Coronary artery (tissue), 2 donors: ENCODE data around the gene MTIF3.

Experiments used
- DNase-seq: peaks from one replicate; pipeline ENCODE4 v3.0.0-alpha.2; 2017; ENCODE audit warnings: low spot score
- H3K27ac ChIP-seq, 2 donors: fragments of 200-600 bp; sonication (generic); one replicate each; pipeline ENCODE4 v1.5.1; 2016 to 2019
- H3K4me3 ChIP-seq: fragments of 200-600 bp; sonication (generic); 2 replicates; pipeline ENCODE4 v1.5.1; 2016; ENCODE audit warnings: mild to moderate bottlenecking, moderate library complexity
- TF ChIP-seq, protein P1 (sequence below): fragments of 200-600 bp; sonication (generic); IDR thresholded peaks from one replicate; pipeline ENCODE4 v1.5.1; 2019; ENCODE audit warnings: antibody characterized with exemption

The MTIF3 gene

DNA sequence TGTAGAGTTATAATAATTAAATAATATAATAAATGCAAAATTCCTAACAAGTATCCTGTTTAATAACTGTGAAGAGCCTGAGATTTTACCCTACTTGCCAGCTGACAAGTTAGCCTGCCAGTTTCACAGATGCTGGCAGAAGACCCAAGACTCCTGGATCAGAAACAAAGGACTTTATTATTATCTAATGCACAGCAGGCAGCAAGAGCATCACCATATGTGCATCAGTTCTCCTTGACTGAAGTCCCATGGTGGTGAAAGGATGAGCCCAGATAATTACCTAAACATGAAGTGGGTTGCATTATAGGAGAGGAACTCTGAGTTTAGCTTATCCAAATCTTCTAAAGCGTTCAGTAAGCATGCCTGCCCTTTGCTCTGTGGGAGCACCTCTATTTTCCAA, 39.1 kb upstream of the MTIF3 start:
- no peak for DNase-seq
- no peak overlapping the region for H3K4me3 ChIP-seq
- no peak overlapping the region for H3K27ac ChIP-seq
- TF ChIP-seq, protein P1, sequence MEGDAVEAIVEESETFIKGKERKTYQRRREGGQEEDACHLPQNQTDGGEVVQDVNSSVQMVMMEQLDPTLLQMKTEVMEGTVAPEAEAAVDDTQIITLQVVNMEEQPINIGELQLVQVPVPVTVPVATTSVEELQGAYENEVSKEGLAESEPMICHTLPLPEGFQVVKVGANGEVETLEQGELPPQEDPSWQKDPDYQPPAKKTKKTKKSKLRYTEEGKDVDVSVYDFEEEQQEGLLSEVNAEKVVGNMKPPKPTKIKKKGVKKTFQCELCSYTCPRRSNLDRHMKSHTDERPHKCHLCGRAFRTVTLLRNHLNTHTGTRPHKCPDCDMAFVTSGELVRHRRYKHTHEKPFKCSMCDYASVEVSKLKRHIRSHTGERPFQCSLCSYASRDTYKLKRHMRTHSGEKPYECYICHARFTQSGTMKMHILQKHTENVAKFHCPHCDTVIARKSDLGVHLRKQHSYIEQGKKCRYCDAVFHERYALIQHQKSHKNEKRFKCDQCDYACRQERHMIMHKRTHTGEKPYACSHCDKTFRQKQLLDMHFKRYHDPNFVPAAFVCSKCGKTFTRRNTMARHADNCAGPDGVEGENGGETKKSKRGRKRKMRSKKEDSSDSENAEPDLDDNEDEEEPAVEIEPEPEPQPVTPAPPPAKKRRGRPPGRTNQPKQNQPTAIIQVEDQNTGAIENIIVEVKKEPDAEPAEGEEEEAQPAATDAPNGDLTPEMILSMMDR, result no peak

DNA sequence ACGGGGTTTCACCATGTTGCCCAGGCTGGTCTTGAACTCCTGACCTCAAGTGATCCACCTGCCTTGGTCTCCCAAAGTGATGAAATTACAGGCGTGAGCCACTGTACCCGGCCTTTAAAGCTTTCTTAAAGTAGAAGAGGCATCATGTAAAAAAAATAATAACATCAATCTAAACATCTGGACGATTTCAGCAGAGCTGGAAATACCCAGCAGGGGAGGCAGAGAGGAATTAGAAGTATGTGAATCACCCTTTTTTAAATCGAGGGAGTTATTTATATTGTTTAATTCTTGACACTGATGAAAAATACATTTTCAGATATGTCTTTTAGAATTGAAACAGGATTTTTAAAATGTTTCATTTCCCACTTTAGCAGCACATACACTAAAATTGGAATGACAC, 37.4 kb upstream of the MTIF3 start:
- TF ChIP-seq, protein P1, result no peak
- DNase-seq, result no peak

DNA sequence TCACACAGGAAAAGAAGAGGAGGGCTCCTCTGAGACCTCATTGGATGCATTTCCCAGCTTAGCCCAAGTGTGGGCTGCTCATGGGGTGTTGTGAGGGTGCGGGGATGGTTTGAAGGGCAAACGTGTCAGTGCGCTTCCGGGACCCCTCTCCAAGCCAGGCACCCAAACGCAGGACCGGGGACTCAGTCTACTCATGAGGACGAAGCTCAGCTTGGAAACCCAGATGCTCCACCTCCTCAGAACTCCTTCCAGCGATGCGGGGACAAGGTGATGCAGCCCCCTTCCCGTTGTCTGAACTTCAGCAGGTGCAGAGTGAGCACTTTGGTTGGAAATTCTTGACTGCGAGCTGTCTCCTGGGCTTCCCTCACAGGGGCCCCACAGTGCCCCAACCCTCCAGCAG, 33.1 kb upstream of the MTIF3 start:
- H3K27ac ChIP-seq, result no peak overlapping the region
- DNase-seq, result no peak
- TF ChIP-seq, protein P1, result no peak
- H3K4me3 ChIP-seq, result no peak overlapping the region

More for the DNA sequence above, 37.4 kb upstream of the MTIF3 start:
- no peak overlapping the region for H3K27ac ChIP-seq
- H3K4me3 ChIP-seq, result no peak overlapping the region

DNA sequence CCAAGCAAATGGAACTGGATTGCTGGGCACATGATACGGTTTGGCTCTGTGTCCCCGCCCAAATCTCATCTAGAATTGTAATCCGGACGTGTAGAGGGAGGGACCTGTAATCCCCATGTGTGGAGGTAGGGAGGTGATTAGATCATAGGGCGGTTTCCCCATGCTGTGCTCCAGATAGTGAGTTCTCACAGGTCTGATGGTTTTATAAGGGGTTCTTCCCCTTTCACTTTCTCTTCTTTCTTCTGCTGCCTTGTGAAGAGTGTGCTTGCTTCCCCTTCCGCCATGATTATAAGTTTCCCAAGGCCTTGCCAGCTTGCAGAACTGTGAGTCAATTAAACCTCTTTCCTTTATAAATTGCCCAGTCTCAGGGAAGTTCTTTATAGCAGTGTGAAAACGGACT, 32.6 kb upstream of the MTIF3 start:
- TF ChIP-seq, protein P1, result no peak
- DNase-seq, result no peak
- H3K27ac ChIP-seq, result peak overlapping the region in 1 of 2 donors; percentile 54
- peak overlapping the region; percentile 17 for H3K4me3 ChIP-seq

DNA sequence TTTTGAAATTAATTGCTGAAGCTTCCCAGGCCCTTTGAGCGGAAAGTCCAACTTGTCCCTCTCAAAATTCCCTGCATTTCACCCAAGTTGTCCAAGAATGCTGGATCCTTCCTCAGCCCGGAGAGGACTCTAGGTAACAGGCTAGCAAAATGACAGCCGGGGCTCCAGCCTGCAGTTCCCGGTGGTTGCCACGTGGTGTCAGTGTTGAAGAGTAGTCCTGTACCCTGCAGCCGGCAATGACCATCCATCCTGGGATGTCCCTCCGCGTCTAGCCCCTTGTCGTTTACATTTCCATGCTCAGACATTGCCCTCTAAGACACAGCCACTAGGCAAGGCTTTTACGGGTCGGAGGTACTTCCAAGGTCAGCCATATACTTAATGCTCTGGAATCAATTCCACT, 31.4 kb upstream of the MTIF3 start:
- DNase-seq, result peak; percentile 64

DNA sequence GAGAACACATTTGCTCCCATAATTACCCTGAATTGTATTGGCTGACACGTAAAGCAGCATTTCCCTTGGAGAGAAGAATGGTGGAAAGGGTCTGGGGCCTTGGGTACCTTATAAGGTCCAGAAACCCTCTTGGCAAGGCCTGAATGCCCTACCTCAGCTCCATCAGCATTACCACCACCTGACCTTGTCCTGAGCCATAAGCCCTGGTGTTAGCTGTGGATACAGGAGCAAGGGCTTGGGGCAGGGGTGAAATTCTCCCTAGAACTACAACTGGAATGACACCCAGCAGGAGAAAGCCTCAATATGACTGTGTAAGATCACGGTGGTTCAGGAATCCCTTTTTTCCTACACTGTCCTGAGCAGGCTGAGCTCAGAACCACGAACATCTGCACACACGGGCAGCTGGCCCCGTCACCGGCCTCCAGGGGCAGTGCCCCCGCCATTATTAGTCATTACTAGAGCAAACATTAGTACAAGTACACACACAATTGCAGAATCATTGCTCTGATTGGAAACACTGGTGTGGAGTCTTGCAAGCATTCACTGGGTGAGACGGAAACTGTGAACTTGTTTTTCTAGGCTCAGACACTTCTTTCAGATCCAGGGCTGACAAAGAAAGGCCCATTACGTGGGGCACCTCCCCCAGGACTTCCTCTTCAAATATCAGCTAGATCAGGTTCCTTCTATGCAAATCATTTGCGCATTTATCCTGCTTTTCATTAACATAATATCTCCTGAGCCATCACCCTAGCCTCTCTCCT, 26.8 kb upstream of the MTIF3 start:
- TF ChIP-seq, protein P1, result no peak
- peak; percentile 38 for DNase-seq
- Histone ChIP-seq H3K27ac (no peak overlapping the region), H3K4me3 (no peak overlapping the region)

More for the DNA sequence above, 31.4 kb upstream of the MTIF3 start:
- H3K4me3 ChIP-seq, result no peak overlapping the region
- TF ChIP-seq, protein P1, result no peak
- H3K27ac ChIP-seq, result no peak overlapping the region

DNA sequence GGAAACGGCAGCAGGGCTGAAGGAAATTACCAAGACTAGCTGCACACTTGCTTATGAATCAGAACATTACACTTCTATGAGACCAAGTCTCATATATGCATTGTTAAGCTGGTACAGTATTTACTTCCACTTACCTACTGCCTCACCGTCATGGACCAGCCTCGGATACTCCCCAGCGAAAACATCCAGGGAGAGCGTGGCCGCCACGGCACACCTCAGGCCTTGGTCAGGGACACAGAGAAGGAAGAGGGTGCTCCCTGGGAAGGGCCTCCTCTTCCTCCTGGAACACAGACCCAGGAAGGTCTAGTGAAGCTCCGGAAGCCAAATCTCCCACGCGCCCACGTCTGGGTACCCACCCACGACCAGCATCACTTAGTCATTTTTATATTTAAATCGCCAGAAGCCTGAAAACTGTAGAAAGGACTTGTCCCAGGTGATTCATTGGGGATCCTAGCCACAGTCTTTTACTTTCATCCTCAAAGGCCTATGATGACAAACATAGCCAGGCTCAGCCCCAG, 24.4 kb upstream of the MTIF3 start:
- DNase-seq, result peak; percentile 50
- H3K4me3 ChIP-seq, result no peak overlapping the region
- H3K27ac ChIP-seq, result no peak overlapping the region
- TF ChIP-seq, protein P1, result no peak
